ENCODE data around the gene HAL.

GRCh38 chr12:95990136-95990535 lies 6.0 kb downstream of the HAL start:
- no peak for TF ChIP-seq GATA3 (IDR thresholded peaks at IDR 0.05; ENCODE audit: low read depth, low read length)
- TF ChIP-seq GATA2 (IDR thresholded peaks at IDR 0.05; ENCODE audit: low read depth, low read length) = no peak
